Stimulated activated CD8-positive, alpha-beta memory T cell treated with anti-CD3 and anti-CD28 coated beads, Interleukin-12 subunit alpha, Interleukin-12 subunit beta, amount 100 ng/mL, for 24 hours (primary cell): ENCODE measurements around the gene SFSWAP.

Experiments used
- DNase-seq: peaks from one replicate; pipeline ENCODE4 v3.0.0-alpha.2; 2020; ENCODE audit errors: extremely low read depth

SFSWAP gene

GRCh38 chr12:131834798-131835615, 124.1 kb downstream of the SFSWAP start:
- no peak for DNase-seq

GRCh38 chr12:131835616-131836171, 124.8 kb downstream of the SFSWAP start:
- DNase-seq = no peak

GRCh38 chr12:131836193-131836592, 125.3 kb downstream of the SFSWAP start:
- DNase-seq = no peak

GRCh38 chr12:131836714-131837397, 126.0 kb downstream of the SFSWAP start:
- no peak for DNase-seq

- DNase-seq = no peak
Observed at GRCh38 chr12:131840643-131841416, 129.9 kb downstream of the SFSWAP start.

- DNase-seq = no peak
Observed at GRCh38 chr12:131841547-131841946, 130.7 kb downstream of the SFSWAP start.

GRCh38 chr12:131842169-131842568, 131.3 kb downstream of the SFSWAP start:
- no peak for DNase-seq

GRCh38 chr12:131843527-131843926, 132.6 kb downstream of the SFSWAP start:
- no peak for DNase-seq

- no peak for DNase-seq
Observed at GRCh38 chr12:131844140-131844539, 133.2 kb downstream of the SFSWAP start.

- DNase-seq = no peak
Observed at GRCh38 chr12:131844656-131845055, 133.8 kb downstream of the SFSWAP start.

GRCh38 chr12:131845121-131845520, 134.2 kb downstream of the SFSWAP start:
- DNase-seq = no peak

GRCh38 chr12:131847456-131847855, 136.6 kb downstream of the SFSWAP start:
- DNase-seq = no peak

GRCh38 chr12:131848753-131849152, 137.9 kb downstream of the SFSWAP start:
- no peak for DNase-seq
